Right lobe of liver (tissue), 4 donors: ENCODE results near the gene GMNN.
"Not testable (repeated sequence)": the region's sequence is repeated elsewhere in the genome, so short reads cannot be mapped to it uniquely, and the experiment has no call there.

Experiments
- CTCF ChIP-seq, 4 donors: fragments of 200-600 bp in 3 of 4; fragments of 450-650 bp in 1 of 4; IDR thresholded peaks; one replicate each; pipeline versions ENCODE4 v1.5.1 to v1.8.0; 2016 to 2022; ENCODE audit warnings: antibody characterized with exemption in 4 of 4, mild to moderate bottlenecking in 2 of 4
- POLR2A ChIP-seq: fragments of 450-650 bp; IDR thresholded peaks from one replicate; pipeline ENCODE4 v1.6.1; 2017; ENCODE audit warnings: antibody characterized with exemption, mild to moderate bottlenecking
- donor health status: DM: no; HTN: no; CAD: no.
- donor health status: DM: no; HTN: no; CAD: no.
- donor health status: DM: no; HTN: yes; CAD: no.

- TF ChIP-seq CTCF (IDR thresholded peaks at IDR 0.05); POLR2A: not testable (repeated sequence)
Measured at GRCh38 chr6:24750878-24751277, 23.9 kb upstream of the GMNN start.
